ENCODE data around the gene SLTM. TPM values are rescaled to one million over a fixed set of nuclear protein-coding genes. Genes with fewer than 3 reads are reported as not detected.

Gene SLTM
- total RNA-seq, 2 experiments from 2014 or later = 183 to 189 TPM

DNA sequence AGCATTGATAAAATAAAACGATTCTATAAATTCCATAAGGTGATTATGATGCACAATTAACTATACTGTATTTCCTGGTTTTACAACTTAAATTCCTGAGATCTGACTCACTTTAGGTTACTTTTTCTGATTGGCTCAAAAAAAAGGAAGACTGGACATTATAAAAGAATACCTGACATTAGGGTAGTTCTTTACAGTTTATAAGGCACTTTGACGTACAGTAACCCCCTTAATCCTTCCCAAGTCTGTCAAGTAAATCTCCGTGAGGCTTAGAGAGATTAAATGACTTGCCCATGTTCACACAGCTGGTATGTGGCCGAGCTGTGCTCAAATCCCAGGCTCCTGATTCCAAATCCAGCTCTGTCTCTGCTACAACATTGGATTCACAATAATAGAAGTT is 1.0 kb upstream of the SLTM start:
- intact Hi-C loops (cut with DNase I, micrococcal nuclease) = loop anchor here (2.0 to 10.0 kb wide), 6 partner anchors 50 to 1550 kb away; partner anchors contain the start of genes ADAM10 (in 1 of the 2), BNIP2 (in 1 of the 2), GTF2A2 (in 1 of the 2) and MINDY2 (in 1 of the 2)
- peak overlapping the region; percentile 91 to 96 for H3K27ac ChIP-seq (ENCODE audit: low read depth in 1 of 2, low read length in 2 of 2)
- H3K4me1 Mint-ChIP-seq (ENCODE audit: low read depth) = peaks cover 34% of the 10 kb centered on the region
- peaks cover under 1% of the 10 kb centered on the region for H3K36me3 ChIP-seq (ENCODE audit: insufficient read depth, low read length)
- peak overlapping the region; percentile 86 for H3K4me3 ChIP-seq (ENCODE audit: low read length)
- no peak for ATAC-seq (ENCODE audit: poor library complexity)
- TF ChIP-seq, protein P1, sequence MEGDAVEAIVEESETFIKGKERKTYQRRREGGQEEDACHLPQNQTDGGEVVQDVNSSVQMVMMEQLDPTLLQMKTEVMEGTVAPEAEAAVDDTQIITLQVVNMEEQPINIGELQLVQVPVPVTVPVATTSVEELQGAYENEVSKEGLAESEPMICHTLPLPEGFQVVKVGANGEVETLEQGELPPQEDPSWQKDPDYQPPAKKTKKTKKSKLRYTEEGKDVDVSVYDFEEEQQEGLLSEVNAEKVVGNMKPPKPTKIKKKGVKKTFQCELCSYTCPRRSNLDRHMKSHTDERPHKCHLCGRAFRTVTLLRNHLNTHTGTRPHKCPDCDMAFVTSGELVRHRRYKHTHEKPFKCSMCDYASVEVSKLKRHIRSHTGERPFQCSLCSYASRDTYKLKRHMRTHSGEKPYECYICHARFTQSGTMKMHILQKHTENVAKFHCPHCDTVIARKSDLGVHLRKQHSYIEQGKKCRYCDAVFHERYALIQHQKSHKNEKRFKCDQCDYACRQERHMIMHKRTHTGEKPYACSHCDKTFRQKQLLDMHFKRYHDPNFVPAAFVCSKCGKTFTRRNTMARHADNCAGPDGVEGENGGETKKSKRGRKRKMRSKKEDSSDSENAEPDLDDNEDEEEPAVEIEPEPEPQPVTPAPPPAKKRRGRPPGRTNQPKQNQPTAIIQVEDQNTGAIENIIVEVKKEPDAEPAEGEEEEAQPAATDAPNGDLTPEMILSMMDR (IDR thresholded peaks at IDR 0.05) = no peak
- H3K4me1 ChIP-seq (ENCODE audit: insufficient read depth, low read length) = peaks cover 15% of the 10 kb centered on the region
- H3K9me3 ChIP-seq (ENCODE audit: control insufficient read depth in 1 of 2, insufficient read depth in 1 of 2, low read length in 2 of 2) = no peaks in the 10 kb centered on the region
- peaks cover 32% of the 10 kb centered on the region for H3K36me3 Mint-ChIP-seq (ENCODE audit: low read depth)
- ChIA-PET POLR2A (interaction anchor here (0.8 to 1.4 kb wide), 3 partner anchors 48 to 164 kb away, joined by 3 to 8 read pairs (median 3); partner anchors contain the start of genes MINDY2 and RNF111), CTCF (interaction anchor here (0.6 kb wide), 1 partner anchor 46 kb away, joined by 3 read pairs; no protein-coding TSS in a partner anchor)
- H3K27ac Mint-ChIP-seq = peak overlapping the region; percentile 99
- peak in 1 of 14 experiments; percentile 16 for DNase-seq
- H3K27me3 ChIP-seq (ENCODE audit: control insufficient read depth in 1 of 2, insufficient read depth in 2 of 2, low read length in 2 of 2) = no peaks in the 10 kb centered on the region
- H3K27me3 Mint-ChIP-seq = no peaks in the 10 kb centered on the region
- H3K9me3 Mint-ChIP-seq = no peaks in the 10 kb centered on the region
- H3K4me3 Mint-ChIP-seq = peak overlapping the region; percentile 96

DNA sequence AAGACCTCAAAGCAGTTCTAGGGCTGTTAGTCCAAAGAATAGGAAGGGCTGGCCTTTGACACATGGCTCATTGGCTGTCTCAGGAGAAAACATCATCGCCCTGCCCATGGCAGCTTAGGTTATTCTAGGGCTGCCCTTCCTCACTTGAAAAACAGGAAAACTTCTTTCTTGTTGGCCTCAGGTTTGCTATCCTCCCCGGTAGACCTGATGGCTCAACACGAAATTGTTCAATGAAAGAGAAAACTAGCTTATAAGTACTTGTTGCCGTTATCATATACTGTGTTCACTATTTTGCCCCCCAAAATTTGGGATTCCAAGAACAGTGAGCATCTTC is 602 bp upstream of the SLTM start:
- peak overlapping the region; percentile 91 to 96 for H3K27ac ChIP-seq (ENCODE audit: low read depth in 1 of 2, low read length in 2 of 2)
- ATAC-seq (ENCODE audit: poor library complexity) (no peak), DNase-seq (no peak)
- Mint-ChIP-seq H3K4me1 (ENCODE audit: low read depth) (peaks cover 34% of the 10 kb centered on the region), H3K4me3 (peak overlapping the region; percentile 96), H3K9me3 (no peaks in the 10 kb centered on the region), H3K36me3 (ENCODE audit: low read depth) (peaks cover 33% of the 10 kb centered on the region), H3K27ac (peak overlapping the region; percentile 99), H3K27me3 (no peaks in the 10 kb centered on the region)
- peak overlapping the region; percentile 86 for H3K4me3 ChIP-seq (ENCODE audit: low read length)
- intact Hi-C loops (cut with DNase I, micrococcal nuclease) = loop anchor here (2.0 to 10.0 kb wide), 6 partner anchors 51 to 1551 kb away; partner anchors contain the start of genes ADAM10 (in 1 of the 2), BNIP2 (in 1 of the 2), GTF2A2 (in 1 of the 2) and MINDY2 (in 1 of the 2)
- H3K9me3 ChIP-seq (ENCODE audit: control insufficient read depth in 1 of 2, insufficient read depth in 1 of 2, low read length in 2 of 2) = no peaks in the 10 kb centered on the region
- TF ChIP-seq, protein P1 (IDR thresholded peaks at IDR 0.05) = no peak
- H3K36me3 ChIP-seq (ENCODE audit: insufficient read depth, low read length) = peaks cover 5% of the 10 kb centered on the region
- no peaks in the 10 kb centered on the region for H3K27me3 ChIP-seq (ENCODE audit: control insufficient read depth in 1 of 2, insufficient read depth in 2 of 2, low read length in 2 of 2)
- CTCF ChIA-PET = no interaction called here
- POLR2A ChIA-PET = interaction anchor here (0.8 to 1.4 kb wide), 3 partner anchors 48 to 163 kb away, joined by 3 to 8 read pairs (median 3); partner anchors contain the start of genes MINDY2 and RNF111
- peaks cover 15% of the 10 kb centered on the region for H3K4me1 ChIP-seq (ENCODE audit: insufficient read depth, low read length)

- H3K9me3 Mint-ChIP-seq = no peaks in the 10 kb centered on the region
- CTCF ChIA-PET = no interaction called here
- ATAC-seq (ENCODE audit: poor library complexity) = no peak
Observed at GRCh38 chr15:58932710-58933280, 684 bp downstream of the SLTM start.

More at GRCh38 chr15:58932710-58933280, 684 bp downstream of the SLTM start:
- H3K4me1 ChIP-seq (ENCODE audit: insufficient read depth, low read length) = peaks cover 15% of the 10 kb centered on the region
- H3K36me3 ChIP-seq (ENCODE audit: insufficient read depth, low read length) = peaks cover 18% of the 10 kb centered on the region
- DNase-seq = no peak
- peak overlapping the region; percentile 95 to 96 for H3K27ac ChIP-seq (ENCODE audit: low read depth in 1 of 2, low read length in 2 of 2)
- TF ChIP-seq, protein P1 (IDR thresholded peaks at IDR 0.05) = no peak
- POLR2A ChIA-PET = interaction anchor here (0.6 to 1.8 kb wide), 5 partner anchors 11 to 1466 kb away, joined by 3 to 8 read pairs (median 3); partner anchors contain the start of gene ADAM10
- no peaks in the 10 kb centered on the region for H3K27me3 Mint-ChIP-seq
- peak overlapping the region; percentile 86 for H3K4me3 ChIP-seq (ENCODE audit: low read length)
- peaks cover 38% of the 10 kb centered on the region for H3K4me1 Mint-ChIP-seq (ENCODE audit: low read depth)
- peak overlapping the region; percentile 99 for H3K27ac Mint-ChIP-seq
- no peaks in the 10 kb centered on the region for H3K9me3 ChIP-seq (ENCODE audit: control insufficient read depth in 1 of 2, insufficient read depth in 1 of 2, low read length in 2 of 2)
- peaks cover 46% of the 10 kb centered on the region for H3K36me3 Mint-ChIP-seq (ENCODE audit: low read depth)
- H3K27me3 ChIP-seq (ENCODE audit: control insufficient read depth in 1 of 2, insufficient read depth in 2 of 2, low read length in 2 of 2) = no peaks in the 10 kb centered on the region
- intact Hi-C loops (cut with DNase I, micrococcal nuclease) = loop anchor here (1.0 to 10.0 kb wide), 7 partner anchors 52 to 1552 kb away; partner anchors contain the start of genes MINDY2 (in 2 of the 2), RNF111 (in 2 of the 2), BNIP2 (in 1 of the 2) and GTF2A2 (in 1 of the 2)
- H3K4me3 Mint-ChIP-seq = peak overlapping the region; percentile 94

All from CD4-positive, alpha-beta T cell (primary cell).